Peyer's patch (tissue), 4 donors: ENCODE measurements around the gene PTPRF.

Experiments used
- CTCF ChIP-seq, 6 experiments: fragments of 450-650 bp in 4 of 6; fragments of 200-600 bp in 2 of 6; sonication (generic) in 1 of 6; IDR thresholded peaks; one replicate each; pipeline ENCODE4 v1.5.1; 2017 to 2019; ENCODE audit warnings: antibody characterized with exemption in 6 of 6, mild to moderate bottlenecking in 3 of 6, moderate library complexity in 1 of 6
- POLR2A ChIP-seq, 2 donors: fragments of 450-650 bp; IDR thresholded peaks; one replicate each; pipeline ENCODE4 v1.5.1; 2017; ENCODE audit warnings: antibody characterized with exemption in 2 of 2, mild to moderate bottlenecking in 2 of 2, moderate library complexity in 2 of 2

GRCh38 chr1:43560286-43560685 lies 29.6 kb downstream of the PTPRF start:
- no peak for TF ChIP-seq CTCF (IDR thresholded peaks at IDR 0.05)
- TF ChIP-seq POLR2A (IDR thresholded peaks at IDR 0.05) = no peak
